Mesendoderm (in vitro differentiated cells): Measurements from ENCODE around the gene FOXP1.

ENCODE experiments used
- DNase-seq: peaks from one replicate; pipeline ENCODE4 v3.0.0; 2013
- H2AK5ac ChIP-seq: 2 replicates; pipeline ENCODE4 v1.6.1; 2013; ENCODE audit warnings: low read length, inconsistent platforms
- H2BK120ac ChIP-seq: 2 replicates; pipeline ENCODE4 v1.6.1; 2013; ENCODE audit warnings: low read depth, mild to moderate bottlenecking, low read length, moderate library complexity, mixed read lengths
- H2BK15ac ChIP-seq: replicated peaks from 2 replicates; pipeline ENCODE4 v1.6.1; 2013; ENCODE audit warnings: low read depth, mild to moderate bottlenecking, moderate library complexity
- H2BK5ac ChIP-seq: 2 replicates; pipeline ENCODE4 v1.6.1; 2013; ENCODE audit warnings: low read length, inconsistent platforms
- H3K18ac ChIP-seq: 2 replicates; pipeline ENCODE4 v1.6.1; 2013; ENCODE audit warnings: mild to moderate bottlenecking, low read length, mixed read lengths
- H3K23ac ChIP-seq: one replicate; pipeline ENCODE4 v1.6.1; 2013; ENCODE audit warnings: low read length
- H3K27ac ChIP-seq: 2 replicates; pipeline ENCODE4 v1.5.1; 2013; ENCODE audit warnings: low read depth, mild to moderate bottlenecking, inconsistent platforms, low read length, moderate library complexity
- H3K27me3 ChIP-seq: 2 replicates; pipeline ENCODE4 v1.6.1; 2013; ENCODE audit warnings: low read length, control low read depth, mild to moderate bottlenecking, inconsistent platforms; ENCODE audit not compliant: insufficient read depth, poor library complexity
- H3K36me3 ChIP-seq: 2 replicates; pipeline ENCODE4 v1.6.1; 2013; ENCODE audit warnings: low read length, inconsistent platforms; ENCODE audit not compliant: control insufficient read depth, insufficient read depth
- H3K4ac ChIP-seq: one replicate; pipeline ENCODE4 v1.6.1; 2013; ENCODE audit warnings: low read depth, mild to moderate bottlenecking, low read length, moderate library complexity
- H3K4me1 ChIP-seq: 2 replicates; pipeline ENCODE4 v1.6.1; 2013; ENCODE audit warnings: low read depth, low read length, inconsistent platforms; ENCODE audit not compliant: control insufficient read depth
- H3K4me2 ChIP-seq: 2 replicates; pipeline ENCODE4 v1.6.1; 2013; ENCODE audit warnings: low read length
- H3K4me3 ChIP-seq: 2 replicates; pipeline ENCODE4 v1.5.1; 2013; ENCODE audit warnings: mild to moderate bottlenecking, low read length
- H3K56ac ChIP-seq: one replicate; pipeline ENCODE4 v1.6.1; 2013; ENCODE audit warnings: low read length
- H3K79me1 ChIP-seq: 2 replicates; pipeline ENCODE4 v1.6.1; 2013; ENCODE audit warnings: low read length, inconsistent platforms
- H3K79me2 ChIP-seq: 2 replicates; pipeline ENCODE4 v1.6.1; 2013; ENCODE audit warnings: mild to moderate bottlenecking, low read length; ENCODE audit not compliant: control insufficient read depth, insufficient read depth
- H3K9ac ChIP-seq: 2 replicates; pipeline ENCODE4 v1.6.1; 2013; ENCODE audit warnings: low read length, inconsistent platforms
- H4K5ac ChIP-seq: one replicate; pipeline ENCODE4 v1.6.1; 2013; ENCODE audit warnings: low read length
- H4K8ac ChIP-seq: one replicate; pipeline ENCODE4 v1.6.1; 2013; ENCODE audit warnings: low read depth, mild to moderate bottlenecking, control low read depth, low read length, moderate library complexity
- WGBS: extraction: QIAGEN DNeasy Blood & Tissue Kit; methylation state at CpG from one replicate; pipeline ENCODE4 v1.1.7; 2013; ENCODE audit warnings: low lambda C conversion rate, missing lambda C conversion rate; ENCODE audit not compliant: insufficient coverage; ENCODE audit errors: extremely low coverage; 5-methylcytosine and 5-hydroxymethylcytosine counted together

Gene FOXP1

DNA sequence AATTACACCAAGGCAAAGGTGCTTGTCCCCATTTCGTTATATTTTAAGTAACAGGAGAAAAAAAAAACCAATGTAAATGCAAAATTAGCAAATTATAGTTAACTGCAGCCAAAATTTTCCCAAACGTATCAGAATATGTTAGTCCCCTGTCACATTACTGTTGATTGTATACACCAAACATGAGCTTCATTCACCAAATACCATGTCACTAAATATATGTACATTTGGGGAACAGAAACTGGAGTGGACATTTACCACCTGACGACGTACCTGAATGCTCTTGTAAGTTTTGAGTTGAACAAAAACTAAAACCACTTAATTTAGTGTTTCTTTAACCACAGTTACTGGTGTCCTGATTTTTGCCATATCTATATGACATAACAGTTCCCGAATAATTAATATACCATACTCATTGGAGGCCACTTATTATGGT lies 3.3 kb upstream of the FOXP1 start:
- Histone ChIP-seq H3K18ac (no peak overlapping the region), H3K9ac (no peak overlapping the region)

DNA sequence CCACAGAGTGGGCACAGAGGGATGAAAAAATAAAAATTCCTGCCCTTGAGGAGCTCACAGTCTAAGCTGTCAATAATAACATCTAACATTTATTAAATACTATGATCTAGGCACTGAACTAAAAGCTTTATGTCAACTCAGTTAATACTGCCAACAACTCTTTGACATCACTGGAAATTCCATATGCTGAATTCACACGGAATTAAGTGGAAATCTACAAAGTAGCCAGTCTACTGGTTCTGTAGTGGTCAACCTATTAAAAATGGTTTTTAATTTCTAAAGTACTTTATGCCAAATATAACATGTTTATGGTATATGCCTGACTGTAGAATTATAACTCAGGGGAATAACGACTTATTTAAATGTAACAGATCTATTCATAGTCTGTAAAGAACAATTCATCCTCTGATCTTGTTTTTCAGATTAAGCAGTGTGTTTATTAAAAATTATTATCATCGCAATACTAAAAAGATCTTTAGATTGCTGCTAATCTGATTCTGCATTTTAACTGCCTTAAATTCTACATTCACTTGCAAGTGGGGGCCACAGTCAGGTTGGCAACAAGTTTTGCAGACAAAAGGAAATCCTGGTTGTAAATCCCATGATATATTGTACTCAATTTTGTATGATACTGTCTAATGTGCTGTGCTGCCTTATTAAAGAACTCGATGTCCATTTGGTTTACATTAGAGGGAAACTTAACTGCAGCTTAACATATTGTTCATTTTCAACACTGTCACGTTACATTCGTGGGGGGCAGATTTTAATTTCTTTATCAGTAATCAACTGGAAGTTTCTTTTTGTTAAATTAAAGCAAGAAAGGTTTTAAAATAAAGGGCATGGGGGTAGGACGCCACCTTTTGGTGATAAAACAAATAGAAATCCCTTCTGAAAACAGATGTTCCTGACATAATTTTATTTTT lies 2.6 kb upstream of the FOXP1 start:
- Histone ChIP-seq H2BK5ac (no peak overlapping the region), H3K9ac (no peak overlapping the region), H3K18ac (no peak overlapping the region), H3K27ac (no peak overlapping the region), H4K5ac (no peak overlapping the region), H3K4me3 (no peak overlapping the region), H3K79me2 (no peaks in the 10 kb centered on the region), H2BK120ac (no peak overlapping the region), H3K27me3 (no peaks in the 10 kb centered on the region), H3K23ac (no peak overlapping the region), H2BK15ac (no peak overlapping the region), H3K4ac (no peak overlapping the region), H2AK5ac (no peak overlapping the region), H3K36me3 (no peaks in the 10 kb centered on the region), H3K56ac (no peak overlapping the region), H3K79me1 (no peaks in the 10 kb centered on the region), H3K4me2 (no peak overlapping the region), H4K8ac (no peak overlapping the region), H3K4me1 (no peaks in the 10 kb centered on the region)
- DNase-seq, result peak; percentile 22
- WGBS, result no CpG with 5 or more reads among the region's 7 CpGs

More for the DNA sequence above, 3.3 kb upstream of the FOXP1 start:
- Histone ChIP-seq H3K4ac (no peak overlapping the region), H3K4me2 (no peak overlapping the region), H2BK120ac (no peak overlapping the region), H3K27ac (no peak overlapping the region), H2BK15ac (no peak overlapping the region), H2BK5ac (no peak overlapping the region), H3K4me1 (no peaks in the 10 kb centered on the region), H3K4me3 (no peak overlapping the region), H3K36me3 (no peaks in the 10 kb centered on the region), H4K5ac (no peak overlapping the region), H3K23ac (no peak overlapping the region), H3K27me3 (no peaks in the 10 kb centered on the region), H3K79me2 (no peaks in the 10 kb centered on the region), H2AK5ac (no peak overlapping the region), H3K79me1 (no peaks in the 10 kb centered on the region), H3K56ac (no peak overlapping the region), H4K8ac (no peak overlapping the region)
- DNase-seq, result no peak
- no CpG with 5 or more reads among the region's 5 CpGs for WGBS

DNA sequence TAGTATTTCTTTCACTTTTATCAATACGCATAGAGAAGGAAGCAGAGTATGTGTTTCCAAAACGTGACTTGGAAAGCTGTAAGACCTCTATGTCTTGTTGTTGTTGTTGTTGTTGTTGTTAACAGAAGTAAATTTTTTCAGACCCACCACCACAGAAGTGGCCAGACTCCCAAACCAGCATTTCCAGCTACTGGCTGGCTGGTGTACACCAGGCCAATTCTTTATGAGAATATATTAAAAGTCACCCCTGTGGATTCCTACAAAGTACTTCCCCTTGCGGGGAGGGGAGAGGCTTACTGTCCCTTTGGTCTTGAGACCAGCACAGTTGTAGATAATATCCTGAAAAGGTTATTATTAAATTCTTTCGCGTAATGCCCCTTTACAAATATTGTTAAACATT lies 1.6 kb upstream of the FOXP1 start:
- Histone ChIP-seq H3K23ac (no peak overlapping the region), H3K79me2 (no peaks in the 10 kb centered on the region), H2BK120ac (no peak overlapping the region), H3K27me3 (peaks cover 3% of the 10 kb centered on the region), H3K9ac (no peak overlapping the region), H3K4me1 (no peaks in the 10 kb centered on the region), H3K36me3 (no peaks in the 10 kb centered on the region), H3K4ac (no peak overlapping the region), H3K4me3 (no peak overlapping the region), H4K5ac (no peak overlapping the region), H3K56ac (no peak overlapping the region), H3K4me2 (no peak overlapping the region), H2BK5ac (no peak overlapping the region), H3K18ac (no peak overlapping the region), H4K8ac (no peak overlapping the region), H3K79me1 (no peaks in the 10 kb centered on the region), H2BK15ac (no peak overlapping the region), H3K27ac (no peak overlapping the region), H2AK5ac (no peak overlapping the region)
- WGBS, result no CpG with 5 or more reads among the region's 5 CpGs
- DNase-seq, result no peak

- Histone ChIP-seq H3K56ac (peak overlapping the region; percentile 44), H3K79me2 (no peaks in the 10 kb centered on the region), H2BK120ac (no peak overlapping the region), H3K4me3 (peak overlapping the region; percentile 8), H3K36me3 (no peaks in the 10 kb centered on the region), H3K4ac (no peak overlapping the region), H3K4me2 (peak overlapping the region; percentile 94), H3K18ac (peak overlapping the region; percentile 99), H4K8ac (no peak overlapping the region), H2BK15ac (no peak overlapping the region), H3K9ac (peak overlapping the region; percentile 30), H3K27ac (peak overlapping the region; percentile 36), H3K23ac (no peak overlapping the region), H3K27me3 (peaks cover 3% of the 10 kb centered on the region), H2AK5ac (no peak overlapping the region), H3K79me1 (no peaks in the 10 kb centered on the region), H2BK5ac (no peak overlapping the region), H4K5ac (no peak overlapping the region), H3K4me1 (peaks cover 3% of the 10 kb centered on the region)
- WGBS, result no CpG with 5 or more reads among the region's 18 CpGs
- peak; percentile 64 for DNase-seq
Observed at GRCh38 chr3:71584394-71585011, 975 bp upstream of the FOXP1 start.

DNA sequence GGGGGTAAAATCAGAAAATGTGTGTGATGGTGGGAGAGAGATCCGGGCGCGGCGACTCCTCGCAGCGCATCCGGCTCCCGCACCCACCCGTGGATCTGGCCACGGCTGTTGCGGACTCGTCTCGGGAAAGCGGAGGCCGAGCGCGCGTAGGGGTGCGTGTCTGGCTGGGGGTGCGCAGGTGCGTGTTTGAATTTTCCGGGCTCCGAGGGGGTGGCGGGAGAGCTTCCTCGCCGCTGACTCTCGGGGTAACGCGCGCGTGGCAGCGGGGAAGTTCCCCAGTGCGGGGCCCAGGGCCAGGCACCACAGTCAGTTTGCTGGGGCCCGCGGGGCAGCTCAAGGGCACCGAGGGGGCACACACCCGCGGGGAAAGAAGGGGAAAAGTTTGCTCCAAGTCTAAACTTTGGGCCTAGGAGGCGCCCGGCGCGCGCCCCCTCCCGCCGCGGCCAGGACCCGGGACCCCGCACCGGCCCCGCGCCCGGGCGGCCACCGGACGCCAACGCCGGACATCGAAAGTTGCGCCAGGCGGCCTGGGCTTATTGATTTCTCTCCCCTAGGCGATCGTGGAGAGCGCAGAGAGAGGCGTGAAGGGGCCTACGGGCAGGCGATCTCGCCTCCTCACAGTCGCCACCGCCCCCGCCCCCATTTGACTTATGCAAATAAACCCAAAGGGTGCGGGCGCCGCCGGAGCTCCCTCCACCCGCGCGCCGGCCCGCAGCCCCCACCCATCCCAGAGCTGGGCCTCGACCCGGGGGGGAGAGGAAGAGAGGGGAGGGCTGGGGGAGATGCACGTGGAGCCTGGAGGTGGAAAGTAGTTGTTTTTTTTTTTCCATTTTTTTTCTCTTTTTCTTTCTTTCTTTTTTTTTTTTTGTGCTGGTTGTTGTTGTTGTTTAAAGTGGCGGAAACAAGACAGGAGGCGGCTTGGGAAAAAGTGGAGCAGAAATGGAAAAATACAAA lies 639 bp downstream of the FOXP1 start:
- H3K23ac ChIP-seq, result peak overlapping the region; percentile 66
- peaks cover 3% of the 10 kb centered on the region for H3K4me1 ChIP-seq
- peak overlapping the region; percentile 83 for H3K4me2 ChIP-seq
- H3K4ac ChIP-seq, result peak overlapping the region; percentile 92
- peak overlapping the region; percentile 95 for H3K56ac ChIP-seq
- DNase-seq, result peak; percentile 82
- no peak overlapping the region for H2BK15ac ChIP-seq
- no peak overlapping the region for H2BK5ac ChIP-seq
- H2BK120ac ChIP-seq, result no peak overlapping the region
- WGBS, result no CpG with 5 or more reads among the region's 84 CpGs
- peak overlapping the region; percentile 99 for H3K18ac ChIP-seq
- H3K36me3 ChIP-seq, result no peaks in the 10 kb centered on the region
- H3K79me2 ChIP-seq, result no peaks in the 10 kb centered on the region
- peak overlapping the region; percentile 75 for H3K4me3 ChIP-seq
- H4K5ac ChIP-seq, result no peak overlapping the region
- peak overlapping the region; percentile 87 for H3K9ac ChIP-seq
- H3K27me3 ChIP-seq, result peaks cover 3% of the 10 kb centered on the region
- no peaks in the 10 kb centered on the region for H3K79me1 ChIP-seq
- peak overlapping the region; percentile 92 for H3K27ac ChIP-seq
- H4K8ac ChIP-seq, result peak overlapping the region; percentile 79
- H2AK5ac ChIP-seq, result no peak overlapping the region
